ENCODE measurements around the gene MYO5B. TPM values are rescaled to one million over a fixed set of nuclear protein-coding genes. Genes with fewer than 3 reads are reported as not detected.

The MYO5B gene
- total and polyA plus RNA-seq, 8 donors, result 9.0 to 25.5 (median 12.1) TPM

GRCh38 chr18:50218432-50219197 lies 23.7 kb upstream of the MYO5B start:
- Histone ChIP-seq H3K36me3 (no peaks in the 10 kb centered on the region), H3K4me1 (no peaks in the 10 kb centered on the region), H3K27me3 (peaks cover 0 to 20% of the 10 kb centered on the region in 2 donors), H3K4me3 (no peak overlapping the region), H3K9me3 (peaks cover 0 to 17% of the 10 kb centered on the region in 2 donors), H3K27ac (no peak overlapping the region)
- DNase-seq (no peak), ATAC-seq (peak; percentile 79)
- intact Hi-C loops (cut with DNase I), result no loop called here
- TF ChIP-seq CTCF (IDR thresholded peaks at IDR 0.05), result peak in 1 of 2 donors; percentile 22

- Histone ChIP-seq H3K4me1 (no peaks in the 10 kb centered on the region), H3K27ac (no peak overlapping the region), H3K27me3 (peaks cover 0 to 25% of the 10 kb centered on the region in 2 donors), H3K4me3 (no peak overlapping the region), H3K36me3 (no peaks in the 10 kb centered on the region), H3K9me3 (no peaks in the 10 kb centered on the region)
- intact Hi-C loops (cut with DNase I), result no loop called here
- DNase-seq (no peak), ATAC-seq (no peak)
- TF ChIP-seq CTCF (IDR thresholded peaks at IDR 0.05), result no peak
Measured at GRCh38 chr18:50209311-50209710, 14.4 kb upstream of the MYO5B start.

DNA sequence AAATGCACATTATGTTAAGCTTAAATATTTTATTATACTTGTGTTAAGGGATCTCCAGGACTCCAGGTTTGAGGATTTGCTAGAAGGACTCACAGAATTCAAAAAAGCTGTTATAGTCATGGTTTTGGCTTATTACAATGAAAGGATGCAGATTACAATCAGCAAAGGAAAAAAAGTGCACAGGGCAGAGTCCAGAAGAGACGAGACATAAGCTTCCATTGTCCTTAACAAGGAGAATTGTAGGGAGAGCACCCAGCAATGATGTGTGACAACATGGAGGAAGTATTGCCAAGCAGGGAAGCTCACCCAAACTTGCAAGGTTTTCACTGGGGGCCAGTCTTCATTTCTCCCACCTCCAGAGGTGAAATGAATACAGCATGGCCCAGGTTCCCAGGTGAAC lies 12.8 kb upstream of the MYO5B start:
- ATAC-seq (no peak), DNase-seq (no peak)
- Histone ChIP-seq H3K27me3 (peaks cover 0 to 38% of the 10 kb centered on the region in 2 donors), H3K27ac (no peak overlapping the region), H3K36me3 (no peaks in the 10 kb centered on the region), H3K9me3 (no peaks in the 10 kb centered on the region), H3K4me3 (no peak overlapping the region), H3K4me1 (no peaks in the 10 kb centered on the region)
- TF ChIP-seq CTCF (IDR thresholded peaks at IDR 0.05), result no peak
- intact Hi-C loops (cut with DNase I), result no loop called here

GRCh38 chr18:50203801-50204604 lies 9.1 kb upstream of the MYO5B start:
- Histone ChIP-seq H3K36me3 (no peaks in the 10 kb centered on the region), H3K27ac (no peak overlapping the region), H3K4me3 (no peak overlapping the region), H3K27me3 (peaks cover 0 to 36% of the 10 kb centered on the region in 2 donors), H3K9me3 (peaks cover 0 to 3% of the 10 kb centered on the region in 2 donors), H3K4me1 (no peaks in the 10 kb centered on the region)
- TF ChIP-seq CTCF (IDR thresholded peaks at IDR 0.05), result peak; percentile 36 to 39
- intact Hi-C loops (cut with DNase I), result no loop called here
- DNase-seq (peak in 1 of 4 donors; percentile 52), ATAC-seq (peak; percentile 88)

GRCh38 chr18:50201476-50202018 lies 6.6 kb upstream of the MYO5B start:
- no peak for TF ChIP-seq CTCF (IDR thresholded peaks at IDR 0.05)
- no peak for ATAC-seq
- Histone ChIP-seq H3K27me3 (peaks cover 3 to 61% of the 10 kb centered on the region in 2 donors), H3K9me3 (peaks cover 0 to 3% of the 10 kb centered on the region in 2 donors), H3K27ac (no peak overlapping the region), H3K4me3 (no peak overlapping the region), H3K36me3 (no peaks in the 10 kb centered on the region), H3K4me1 (no peaks in the 10 kb centered on the region)
- DNase-seq, result no peak
- intact Hi-C loops (cut with DNase I), result no loop called here
